Urinary bladder (tissue), 4 donors: Measurements from ENCODE around the gene EBLN2. TPM values are rescaled to one million over a fixed set of nuclear protein-coding genes. Genes with fewer than 3 reads are reported as not detected.

Experiments used
- DNase-seq: peaks from one replicate; pipeline ENCODE4 v3.0.0-alpha.2; 2015; ENCODE audit errors: extremely low spot score
- H3K27ac ChIP-seq: one replicate; pipeline ENCODE4 v1.5.1; 2013; ENCODE audit warnings: low read depth, mild to moderate bottlenecking, moderate library complexity
- H3K36me3 ChIP-seq: one replicate; pipeline ENCODE4 v1.6.1; 2013; ENCODE audit warnings: mild to moderate bottlenecking, moderate library complexity; ENCODE audit not compliant: insufficient read depth
- H3K4me1 ChIP-seq: one replicate; pipeline ENCODE4 v1.6.1; 2013; ENCODE audit warnings: mild to moderate bottlenecking, moderate library complexity; ENCODE audit not compliant: insufficient read depth
- H3K4me3 ChIP-seq: one replicate; pipeline ENCODE4 v1.5.1; 2013; ENCODE audit warnings: low read depth, low read length
- WGBS: extraction: QIAGEN DNeasy Blood & Tissue Kit; methylation state at CpG from one replicate; pipeline ENCODE4 v1.1.7; 2013; 5-methylcytosine and 5-hydroxymethylcytosine counted together
- polyA plus RNA-seq: library from polyadenylated mRNA; stranded (reverse); fragments of 200-250 nt; gene quantifications from one replicate; pipeline ENCODE4 v1.2.3, GENCODE V29; 2013
- total RNA-seq: library from RNA; depleted of rRNA; stranded (reverse); fragments of >200 nt; gene quantifications from one replicate; pipeline ENCODE4 v1.2.3, GENCODE V29; 2014
- donor health status: healthy with polysubstance abuse.
- donor health status: healthy.

The EBLN2 gene
- total and polyA plus RNA-seq, 2 donors = 0.85 to 25.3 TPM

GRCh38 chr3:73071952-73072351 lies 10.5 kb downstream of the EBLN2 start:
- H3K27ac ChIP-seq = no peak overlapping the region
- H3K4me3 ChIP-seq = no peak overlapping the region
- WGBS = 92% methylated on average over 1 of the region's 1 CpG
- no peaks in the 10 kb centered on the region for H3K4me1 ChIP-seq
- no peak for DNase-seq
- no peaks in the 10 kb centered on the region for H3K36me3 ChIP-seq

GRCh38 chr3:73072634-73073033 lies 11.2 kb downstream of the EBLN2 start:
- no peak for DNase-seq
- Histone ChIP-seq H3K4me3 (no peak overlapping the region), H3K36me3 (no peaks in the 10 kb centered on the region), H3K27ac (no peak overlapping the region), H3K4me1 (no peaks in the 10 kb centered on the region)
- 78% methylated on average over 1 of the region's 1 CpG for WGBS

- H3K36me3 ChIP-seq = no peaks in the 10 kb centered on the region
- DNase-seq = no peak
- H3K4me3 ChIP-seq = no peak overlapping the region
- no peaks in the 10 kb centered on the region for H3K4me1 ChIP-seq
- H3K27ac ChIP-seq = no peak overlapping the region
- WGBS = 54% methylated on average over 4 of the region's 4 CpGs
These were observed 11.7 kb downstream of the EBLN2 start for GRCh38 chr3:73073091-73073707.

- no peaks in the 10 kb centered on the region for H3K4me1 ChIP-seq
- no peak for DNase-seq
These were observed 13.3 kb downstream of the EBLN2 start for GRCh38 chr3:73074781-73075180.

GRCh38 chr3:73080216-73080966 lies 18.9 kb downstream of the EBLN2 start:
- no peaks in the 10 kb centered on the region for H3K36me3 ChIP-seq
- DNase-seq = no peak
- H3K4me3 ChIP-seq = no peak overlapping the region
- WGBS = 78% methylated on average over 17 of the region's 17 CpGs
- no peaks in the 10 kb centered on the region for H3K4me1 ChIP-seq
- H3K27ac ChIP-seq = no peak overlapping the region

More at GRCh38 chr3:73074781-73075180, 13.3 kb downstream of the EBLN2 start:
- Histone ChIP-seq H3K36me3 (no peaks in the 10 kb centered on the region), H3K27ac (no peak overlapping the region), H3K4me3 (no peak overlapping the region)
- WGBS = 88% methylated on average over 8 of the region's 8 CpGs

- 96% methylated on average over 8 of the region's 8 CpGs for WGBS
- H3K4me3 ChIP-seq = no peak overlapping the region
- H3K36me3 ChIP-seq = no peaks in the 10 kb centered on the region
- H3K27ac ChIP-seq = no peak overlapping the region
- no peak for DNase-seq
- H3K4me1 ChIP-seq = no peaks in the 10 kb centered on the region
These were observed 19.7 kb downstream of the EBLN2 start for GRCh38 chr3:73081140-73081539.

- WGBS = 96% methylated on average over 2 of the region's 2 CpGs
- H3K36me3 ChIP-seq = no peaks in the 10 kb centered on the region
- no peak for DNase-seq
These were observed 22.7 kb downstream of the EBLN2 start for GRCh38 chr3:73084170-73084569.

GRCh38 chr3:73086071-73086494 lies 24.6 kb downstream of the EBLN2 start:
- H3K4me3 ChIP-seq = no peak overlapping the region
- WGBS = 19% methylated on average over 8 of the region's 8 CpGs
- DNase-seq = no peak
- no peaks in the 10 kb centered on the region for H3K36me3 ChIP-seq
- H3K27ac ChIP-seq = no peak overlapping the region
- no peaks in the 10 kb centered on the region for H3K4me1 ChIP-seq

More at GRCh38 chr3:73084170-73084569, 22.7 kb downstream of the EBLN2 start:
- H3K27ac ChIP-seq = no peak overlapping the region
- no peaks in the 10 kb centered on the region for H3K4me1 ChIP-seq
- H3K4me3 ChIP-seq = no peak overlapping the region

GRCh38 chr3:73094129-73094528 lies 32.7 kb downstream of the EBLN2 start:
- Histone ChIP-seq H3K36me3 (no peaks in the 10 kb centered on the region), H3K27ac (no peak overlapping the region), H3K4me1 (no peaks in the 10 kb centered on the region), H3K4me3 (no peak overlapping the region)
- no peak for DNase-seq
- 85% methylated on average over 6 of the region's 6 CpGs for WGBS

- Histone ChIP-seq H3K27ac (no peak overlapping the region), H3K4me3 (no peak overlapping the region), H3K4me1 (no peaks in the 10 kb centered on the region), H3K36me3 (no peaks in the 10 kb centered on the region)
- DNase-seq = no peak
- WGBS = 83% methylated on average over 12 of the region's 12 CpGs
These were observed 33.5 kb downstream of the EBLN2 start for GRCh38 chr3:73094951-73095350.

- no peak overlapping the region for H3K4me3 ChIP-seq
- no peaks in the 10 kb centered on the region for H3K36me3 ChIP-seq
- no peak overlapping the region for H3K27ac ChIP-seq
- no peak for DNase-seq
- 89% methylated on average over 2 of the region's 2 CpGs for WGBS
- no peaks in the 10 kb centered on the region for H3K4me1 ChIP-seq
These were observed 34.7 kb downstream of the EBLN2 start for GRCh38 chr3:73096169-73096568.

- 95% methylated on average over 2 of the region's 2 CpGs for WGBS
- H3K4me1 ChIP-seq = no peaks in the 10 kb centered on the region
- H3K27ac ChIP-seq = no peak overlapping the region
- no peak for DNase-seq
- H3K4me3 ChIP-seq = no peak overlapping the region
- H3K36me3 ChIP-seq = no peaks in the 10 kb centered on the region
These were observed 36.6 kb downstream of the EBLN2 start for GRCh38 chr3:73098026-73098425.

- WGBS = 89% methylated on average over 1 of the region's 1 CpG
These were observed 37.4 kb downstream of the EBLN2 start for GRCh38 chr3:73098873-73099272.

More at GRCh38 chr3:73098873-73099272, 37.4 kb downstream of the EBLN2 start:
- H3K27ac ChIP-seq = no peak overlapping the region
- no peak for DNase-seq
- no peak overlapping the region for H3K4me3 ChIP-seq
- no peaks in the 10 kb centered on the region for H3K36me3 ChIP-seq
- no peaks in the 10 kb centered on the region for H3K4me1 ChIP-seq
